Stromal cell of bone marrow (primary cell): ENCODE measurements around the gene WIPI1.
"Not testable (repeated sequence)": the region's sequence is repeated elsewhere in the genome, so short reads cannot be mapped to it uniquely, and the experiment has no call there.

Experiments
- DNase-seq: peaks from one replicate; pipeline ENCODE4 v3.0.0-alpha.2; 2012; ENCODE audit warnings: low read depth

WIPI1 gene

GRCh38 chr17:68437979-68438822, 19.1 kb downstream of the WIPI1 start:
- no peak for DNase-seq

GRCh38 chr17:68435876-68436842, 21.1 kb downstream of the WIPI1 start:
- peak; percentile 52 for DNase-seq

- DNase-seq: no peak
Measured at GRCh38 chr17:68435361-68435760, 21.9 kb downstream of the WIPI1 start.

GRCh38 chr17:68433911-68434508, 23.3 kb downstream of the WIPI1 start:
- no peak for DNase-seq

DNA sequence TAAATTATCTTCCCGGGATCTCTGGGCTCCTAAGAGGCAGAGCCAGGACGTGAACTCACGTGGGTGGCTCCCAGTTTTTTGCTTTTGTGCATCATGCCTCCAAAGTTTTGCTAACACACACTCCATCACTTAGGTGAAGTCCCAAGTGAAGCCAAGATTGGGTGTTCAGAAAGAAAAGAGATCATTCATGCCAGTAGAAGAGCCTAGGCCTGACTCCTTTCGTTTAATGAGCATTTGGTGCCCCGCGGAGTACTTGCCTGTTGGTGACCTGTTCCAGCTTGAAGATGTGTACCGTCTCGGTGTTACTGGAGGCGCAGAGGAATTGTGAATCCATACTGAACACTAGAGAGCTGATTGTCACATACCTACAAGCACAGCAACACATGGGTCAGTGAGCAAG, 24.1 kb downstream of the WIPI1 start:
- DNase-seq: no peak

GRCh38 chr17:68432086-68432864, 25.0 kb downstream of the WIPI1 start:
- no peak for DNase-seq

GRCh38 chr17:68431661-68432071, 25.6 kb downstream of the WIPI1 start:
- DNase-seq: no peak

DNA sequence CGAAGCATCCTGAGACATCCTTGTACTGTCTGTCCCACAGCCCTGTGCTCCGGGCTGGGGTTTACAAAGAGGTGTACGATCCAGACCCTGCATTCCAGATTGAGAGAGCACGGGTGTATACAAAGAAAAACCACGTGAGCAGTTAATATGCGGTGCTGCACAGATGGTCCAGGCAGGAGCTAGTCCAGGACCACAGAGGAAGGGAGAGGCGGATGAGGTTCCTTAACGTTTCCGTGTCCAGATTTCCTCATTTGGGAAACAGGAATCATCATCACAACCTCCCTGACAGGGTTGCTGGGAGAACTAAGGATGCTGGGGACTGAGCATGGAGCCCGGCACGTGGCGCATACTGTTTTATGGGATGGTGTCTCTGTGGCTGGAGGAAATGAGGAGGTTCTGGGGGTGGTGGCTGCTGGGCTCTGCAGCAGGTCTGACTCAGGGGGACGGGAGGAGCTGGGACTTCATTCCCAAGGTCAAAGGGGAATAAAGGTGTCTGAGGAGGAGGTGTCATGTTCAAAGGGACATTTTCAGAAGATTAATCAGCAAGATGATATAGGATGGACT, 26.2 kb downstream of the WIPI1 start:
- DNase-seq: no peak

DNA sequence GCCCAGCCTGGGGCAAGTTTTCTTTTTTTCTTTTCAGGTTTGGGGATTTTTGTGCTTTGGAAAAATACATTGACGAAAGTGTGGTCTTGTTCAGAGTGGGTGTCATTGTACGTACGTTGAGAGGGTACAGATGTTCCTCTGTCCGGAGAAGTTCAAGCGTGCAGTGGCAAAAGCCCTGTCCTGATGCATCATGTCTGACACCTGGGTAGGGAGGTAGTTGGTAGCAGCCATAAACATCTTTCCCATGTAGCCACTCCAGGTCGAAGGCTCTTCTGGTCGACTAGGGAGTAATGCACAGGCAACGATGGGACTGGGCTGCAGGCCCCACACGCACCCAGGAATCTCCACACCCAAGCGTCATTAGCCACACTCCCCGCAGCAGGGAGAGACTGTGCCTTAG, 27.4 kb downstream of the WIPI1 start:
- DNase-seq: no peak

- no peak for DNase-seq
Measured at GRCh38 chr17:68428498-68429172, 28.7 kb downstream of the WIPI1 start.

- no peak for DNase-seq
Measured at GRCh38 chr17:68427575-68427974, 29.7 kb downstream of the WIPI1 start.

DNA sequence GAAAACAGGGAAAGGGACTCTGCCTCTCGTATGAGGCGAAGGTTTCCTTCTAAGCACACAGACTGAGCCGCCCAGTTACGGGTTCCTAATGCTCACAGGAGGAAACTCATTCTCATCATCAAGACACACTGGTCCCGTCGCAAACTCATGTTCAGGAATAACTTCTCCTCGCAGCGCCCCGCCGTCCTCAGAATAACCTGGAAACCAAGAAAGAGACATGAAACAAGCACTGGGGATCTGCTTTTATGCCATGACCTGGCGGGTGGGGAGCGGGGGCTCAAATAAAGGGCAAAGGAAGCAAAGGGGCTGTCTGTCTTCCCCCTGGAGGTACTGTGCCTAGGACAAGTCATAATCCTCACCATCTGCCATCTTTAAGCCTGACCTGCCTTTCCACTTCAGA, 31.3 kb downstream of the WIPI1 start:
- no peak for DNase-seq

GRCh38 chr17:68424861-68425260, 32.4 kb downstream of the WIPI1 start:
- DNase-seq: no peak

- DNase-seq: no peak
Measured at GRCh38 chr17:68424203-68424602, 33.1 kb downstream of the WIPI1 start.

- DNase-seq: no peak
Measured at GRCh38 chr17:68423251-68423650, 34.0 kb downstream of the WIPI1 start.

- DNase-seq: no peak
Measured at GRCh38 chr17:68422821-68423220, 34.5 kb downstream of the WIPI1 start.

- DNase-seq: no peak
Measured at GRCh38 chr17:68421486-68421885, 35.8 kb downstream of the WIPI1 start.

DNA sequence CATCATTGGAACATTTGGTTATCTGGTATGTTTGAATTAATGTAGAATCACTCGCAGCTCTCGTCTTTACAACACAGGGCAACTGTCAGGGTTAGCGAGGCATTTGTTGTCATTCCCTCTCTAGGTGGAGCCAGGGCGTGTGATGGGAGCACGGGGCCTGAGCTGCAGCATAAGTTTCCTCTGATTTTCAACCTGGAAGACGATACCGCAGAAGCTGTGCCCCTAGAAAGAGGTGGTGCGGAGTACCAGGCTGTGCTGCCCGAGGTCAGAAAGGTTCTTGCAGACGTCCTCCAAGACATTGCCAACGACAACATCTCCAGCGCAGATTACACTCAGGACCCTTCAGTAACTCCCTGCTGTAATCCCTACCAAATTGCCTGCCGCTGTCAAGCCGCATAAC, 37.2 kb downstream of the WIPI1 start:
- no peak for DNase-seq

GRCh38 chr17:68418876-68419275, 38.4 kb downstream of the WIPI1 start:
- DNase-seq: no peak

DNA sequence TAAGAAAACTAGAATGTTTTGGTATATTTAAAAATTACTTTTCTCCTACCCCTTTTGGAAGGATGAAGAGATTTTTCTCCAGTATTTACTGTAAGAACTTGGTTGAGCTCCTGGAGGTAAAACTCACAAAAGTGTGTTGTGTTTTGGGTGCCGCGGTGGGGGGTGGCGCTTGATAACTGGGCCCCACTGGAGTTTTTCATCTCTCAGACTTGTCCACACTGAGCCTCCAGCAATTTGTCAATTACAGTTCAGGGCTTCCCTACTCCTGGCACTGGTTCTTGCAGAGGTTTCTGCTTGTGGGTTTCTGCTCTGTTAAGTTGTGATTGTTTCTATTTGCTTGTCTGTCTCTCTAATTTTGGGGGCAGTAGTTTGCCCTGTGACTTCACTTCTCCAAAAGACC, 40.0 kb downstream of the WIPI1 start:
- DNase-seq: no peak

- not testable (repeated sequence) for DNase-seq
Measured at GRCh38 chr17:68414901-68415300, 42.4 kb downstream of the WIPI1 start.
